DOHH2 (cell line): Measurements from ENCODE around the gene TST.

Source experiments
- EZH2phosphoT487 ChIP-seq: fragments of 200-600 bp; sonication (generic); IDR thresholded peaks from 2 replicates; pipeline ENCODE4 v1.6.1; 2017; ENCODE audit warnings: borderline replicate concordance, mild to moderate bottlenecking, antibody characterized with exemption, low read length, moderate library complexity, mixed read lengths
- TF ChIP-seq, protein P1 (sequence below): fragments of 200-600 bp; sonication (generic); IDR thresholded peaks from one replicate; pipeline ENCODE4 v1.5.1; 2014; ENCODE audit warnings: antibody characterized with exemption, mild to moderate bottlenecking, low read depth, low read length; ENCODE audit not compliant: poor library complexity, severe bottlenecking

DNA sequence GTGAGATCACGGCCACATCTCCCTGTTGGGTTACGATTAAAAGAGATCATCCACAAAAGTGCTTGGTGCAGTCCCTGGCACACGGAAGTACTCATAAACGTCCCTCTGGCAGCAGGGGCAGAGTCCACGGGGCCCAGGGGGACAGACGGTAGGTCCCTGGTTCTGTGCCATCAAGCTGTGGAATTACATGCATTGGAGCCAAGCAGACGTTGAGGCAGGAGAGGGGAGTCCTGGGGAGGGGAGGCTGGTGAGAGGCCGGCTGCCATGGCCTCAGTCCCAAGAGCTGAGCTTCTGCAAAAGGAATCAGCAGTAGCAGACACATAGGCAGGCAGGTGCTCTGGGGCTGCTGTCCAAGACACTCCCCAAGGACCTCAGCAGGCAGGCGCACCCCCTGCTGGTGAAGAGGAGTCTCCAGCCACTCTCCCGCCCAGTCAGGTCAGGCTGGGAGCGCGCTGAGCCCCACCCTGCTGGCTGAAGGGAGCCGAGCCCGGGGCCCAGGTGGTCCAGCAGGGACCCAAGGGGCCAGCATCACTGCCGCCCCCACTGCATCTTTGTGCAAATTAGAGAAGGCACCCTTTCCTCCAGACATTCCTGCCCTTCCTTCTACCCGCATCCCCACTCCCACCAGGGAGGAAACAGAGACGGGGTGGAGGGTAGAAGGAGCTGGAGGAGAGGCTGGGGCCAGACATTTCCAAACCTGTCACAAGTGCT, 24.7 kb upstream of the TST start:
- TF ChIP-seq, protein P1, sequence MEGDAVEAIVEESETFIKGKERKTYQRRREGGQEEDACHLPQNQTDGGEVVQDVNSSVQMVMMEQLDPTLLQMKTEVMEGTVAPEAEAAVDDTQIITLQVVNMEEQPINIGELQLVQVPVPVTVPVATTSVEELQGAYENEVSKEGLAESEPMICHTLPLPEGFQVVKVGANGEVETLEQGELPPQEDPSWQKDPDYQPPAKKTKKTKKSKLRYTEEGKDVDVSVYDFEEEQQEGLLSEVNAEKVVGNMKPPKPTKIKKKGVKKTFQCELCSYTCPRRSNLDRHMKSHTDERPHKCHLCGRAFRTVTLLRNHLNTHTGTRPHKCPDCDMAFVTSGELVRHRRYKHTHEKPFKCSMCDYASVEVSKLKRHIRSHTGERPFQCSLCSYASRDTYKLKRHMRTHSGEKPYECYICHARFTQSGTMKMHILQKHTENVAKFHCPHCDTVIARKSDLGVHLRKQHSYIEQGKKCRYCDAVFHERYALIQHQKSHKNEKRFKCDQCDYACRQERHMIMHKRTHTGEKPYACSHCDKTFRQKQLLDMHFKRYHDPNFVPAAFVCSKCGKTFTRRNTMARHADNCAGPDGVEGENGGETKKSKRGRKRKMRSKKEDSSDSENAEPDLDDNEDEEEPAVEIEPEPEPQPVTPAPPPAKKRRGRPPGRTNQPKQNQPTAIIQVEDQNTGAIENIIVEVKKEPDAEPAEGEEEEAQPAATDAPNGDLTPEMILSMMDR, result peak; percentile 85
- no peak for TF ChIP-seq EZH2phosphoT487
